SU-DHL-6 (cell line): ENCODE results near the gene MPZL2.

Experiments
- H2AFZ ChIP-seq: fragments of 200-600 bp; sonication (generic); 2 replicates; pipeline ENCODE4 v1.6.1; 2014; ENCODE audit warnings: low read depth, mild to moderate bottlenecking, moderate library complexity, mixed read lengths, antibody characterized with exemption, low read length; ENCODE audit not compliant: severe bottlenecking
- H3F3A ChIP-seq: fragments of 200-600 bp; shearing (Covaris generic); 2 replicates; pipeline ENCODE4 v1.6.0; 2016; ENCODE audit warnings: antibody characterized with exemption, mild to moderate bottlenecking; ENCODE audit not compliant: insufficient read depth
- H3K27ac ChIP-seq: fragments of 200-600 bp; sonication (generic); 2 replicates; pipeline ENCODE4 v1.5.1; 2016; ENCODE audit warnings: low read depth, mild to moderate bottlenecking, low read length, moderate library complexity, mixed read lengths
- H3K27me3 ChIP-seq: fragments of 200-600 bp; sonication (generic), shearing (Covaris generic); 2 replicates; pipeline ENCODE4 v1.6.0; 2014; ENCODE audit warnings: mild to moderate bottlenecking, low read length
- H3K36me3 ChIP-seq: fragments of 200-600 bp; sonication (generic); 2 replicates; pipeline ENCODE4 v1.6.1; 2014; ENCODE audit warnings: mild to moderate bottlenecking, low read length, mixed read lengths
- H3K4me2 ChIP-seq: fragments of 300-600, 200-600 bp; shearing (Covaris generic), sonication (generic); 2 replicates; pipeline ENCODE4 v1.6.0; 2014; ENCODE audit warnings: low read length, low read depth, mild to moderate bottlenecking; ENCODE audit not compliant: poor library complexity, severe bottlenecking
- H3K4me3 ChIP-seq: fragments of 200-600 bp; sonication (generic); 2 replicates; pipeline ENCODE4 v1.5.1; 2014; ENCODE audit warnings: antibody characterized with exemption, low read length, mild to moderate bottlenecking, mixed read lengths; ENCODE audit not compliant: insufficient read depth, poor library complexity, severe bottlenecking
- H3K79me2 ChIP-seq: fragments of 200-600 bp; sonication (generic); 2 replicates; pipeline ENCODE4 v1.6.1; 2014; ENCODE audit warnings: mild to moderate bottlenecking, low read length, moderate library complexity; ENCODE audit not compliant: insufficient read depth
- H3K9ac ChIP-seq: fragments of 200-600 bp; sonication (generic); 2 replicates; pipeline ENCODE4 v1.7.0; 2014; ENCODE audit warnings: mild to moderate bottlenecking, low read length
- H3K9me2 ChIP-seq: fragments of 200-600 bp; sonication (generic); replicated peaks from 2 replicates; pipeline ENCODE4 v1.6.1; 2014; ENCODE audit warnings: low read length; ENCODE audit not compliant: insufficient read depth
- H3K9me3 ChIP-seq: fragments of 200-600 bp; sonication (generic); 2 replicates; pipeline ENCODE4 v1.6.1; 2014; ENCODE audit warnings: low read length, mixed read lengths; ENCODE audit not compliant: insufficient read depth
- H4K20me1 ChIP-seq: fragments of 200-600 bp; sonication (generic); 2 replicates; pipeline ENCODE4 v1.6.1; 2014; ENCODE audit warnings: low read depth, mild to moderate bottlenecking, antibody characterized with exemption, low read length, moderate library complexity, mixed read lengths
- CTCF ChIP-seq: fragments of 200-600 bp; sonication (generic); IDR thresholded peaks from one replicate; pipeline ENCODE4 v1.5.1; 2017; ENCODE audit warnings: antibody characterized with exemption, mild to moderate bottlenecking, low read length, moderate library complexity; ENCODE audit not compliant: insufficient read depth, poor library complexity, severe bottlenecking
- EZH2phosphoT487 ChIP-seq: fragments of 200-600 bp; sonication (generic), shearing (Covaris generic); conservative IDR thresholded peaks from 2 replicates; pipeline ENCODE4 v1.6.1; 2018; ENCODE audit warnings: mild to moderate bottlenecking, antibody characterized with exemption, low read length, moderate library complexity, mixed read lengths

MPZL2 gene

DNA sequence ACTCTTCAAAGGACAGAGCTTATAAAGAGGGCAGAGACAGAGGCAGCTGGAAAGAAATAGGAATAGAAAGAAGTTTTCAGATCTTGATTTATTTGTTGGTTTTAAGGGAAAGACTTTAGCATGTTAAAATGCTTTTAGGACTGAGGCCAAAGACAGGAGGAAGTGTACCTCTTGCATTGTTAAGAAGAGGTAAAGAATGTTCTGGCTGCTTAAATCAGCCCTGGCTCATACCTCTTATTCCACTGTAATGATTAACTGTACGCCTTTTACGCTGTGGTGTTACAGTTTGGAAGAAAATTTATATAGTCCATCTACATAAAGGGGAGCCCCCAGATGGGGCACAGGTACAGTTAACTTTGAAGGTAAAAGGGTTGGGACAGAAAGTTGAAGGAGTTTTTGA, 10.1 kb upstream of the MPZL2 start:
- no peak overlapping the region for H3K27ac ChIP-seq
- H3K9ac ChIP-seq = no peak overlapping the region
- H3K9me3 ChIP-seq = no peaks in the 10 kb centered on the region
- no peaks in the 10 kb centered on the region for H3K36me3 ChIP-seq
- no peaks in the 10 kb centered on the region for H3K9me2 ChIP-seq
- no peaks in the 10 kb centered on the region for H3K27me3 ChIP-seq
- no peaks in the 10 kb centered on the region for H3F3A ChIP-seq
- H3K4me2 ChIP-seq = no peak overlapping the region
- H3K4me3 ChIP-seq = no peak overlapping the region
- H3K79me2 ChIP-seq = no peaks in the 10 kb centered on the region
- no peak overlapping the region for H2AFZ ChIP-seq
- no peaks in the 10 kb centered on the region for H4K20me1 ChIP-seq
- no peak for TF ChIP-seq CTCF
- TF ChIP-seq EZH2phosphoT487 = no peak

DNA sequence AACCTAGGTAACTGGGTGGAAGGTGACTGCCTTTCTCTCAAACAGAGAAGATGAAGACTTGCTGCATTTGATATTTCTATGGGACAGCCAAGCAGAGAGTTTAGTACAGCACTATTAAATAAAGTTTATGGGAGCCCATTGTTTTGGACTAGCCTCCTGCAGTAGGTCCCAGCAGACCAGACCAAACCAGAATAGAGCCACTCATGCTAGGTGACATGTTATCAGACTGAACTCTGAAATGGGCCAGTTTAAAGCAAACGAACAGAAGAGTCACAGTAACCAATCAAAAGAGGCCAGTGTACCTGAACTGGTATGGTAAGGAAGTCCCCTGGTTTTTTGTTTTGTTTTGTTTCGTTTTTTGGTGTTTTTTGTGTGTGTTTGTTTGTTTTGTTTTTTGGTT, 7.9 kb upstream of the MPZL2 start:
- H4K20me1 ChIP-seq = no peaks in the 10 kb centered on the region
- H3K9ac ChIP-seq = no peak overlapping the region
- H3K4me3 ChIP-seq = no peak overlapping the region
- H3K9me3 ChIP-seq = no peaks in the 10 kb centered on the region
- H3K4me2 ChIP-seq = no peak overlapping the region
- H3K27me3 ChIP-seq = no peaks in the 10 kb centered on the region
- H3K27ac ChIP-seq = no peak overlapping the region
- H3K36me3 ChIP-seq = no peaks in the 10 kb centered on the region
- no peak overlapping the region for H2AFZ ChIP-seq
- TF ChIP-seq CTCF (no peak), EZH2phosphoT487 (no peak)
- H3F3A ChIP-seq = no peaks in the 10 kb centered on the region
- H3K9me2 ChIP-seq = no peaks in the 10 kb centered on the region
- no peaks in the 10 kb centered on the region for H3K79me2 ChIP-seq

DNA sequence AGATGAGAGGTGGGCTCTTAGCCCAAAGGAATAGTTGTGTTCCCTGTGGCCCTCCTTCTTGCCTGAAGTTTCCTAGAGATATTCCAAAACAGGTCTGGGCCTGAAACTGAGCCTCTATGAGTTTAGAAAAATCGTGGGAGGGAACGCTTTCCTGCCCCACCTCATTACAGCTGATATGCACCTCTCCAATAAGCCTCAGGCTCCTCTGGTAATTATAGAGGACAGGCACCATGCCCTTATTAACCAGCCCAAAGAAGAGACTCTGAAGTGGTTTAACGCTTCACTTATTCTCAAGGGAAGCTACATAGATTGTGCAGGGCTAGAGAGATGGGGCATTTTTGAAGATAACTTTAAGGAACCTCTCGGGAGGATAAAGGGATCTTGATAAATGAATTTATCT, 3.4 kb upstream of the MPZL2 start:
- Histone ChIP-seq H3K9me2 (no peaks in the 10 kb centered on the region), H3K9me3 (no peaks in the 10 kb centered on the region), H3K9ac (no peak overlapping the region), H3K27ac (no peak overlapping the region), H3K79me2 (no peaks in the 10 kb centered on the region), H3K4me3 (no peak overlapping the region), H3F3A (no peaks in the 10 kb centered on the region), H3K27me3 (no peaks in the 10 kb centered on the region), H3K4me2 (no peak overlapping the region), H3K36me3 (no peaks in the 10 kb centered on the region), H4K20me1 (no peaks in the 10 kb centered on the region), H2AFZ (no peak overlapping the region)
- no peak for TF ChIP-seq EZH2phosphoT487
- TF ChIP-seq CTCF = no peak

GRCh38 chr11:118265954-118266353, 1.9 kb upstream of the MPZL2 start:
- TF ChIP-seq CTCF (no peak), EZH2phosphoT487 (no peak)
- Histone ChIP-seq H3K4me3 (no peak overlapping the region), H4K20me1 (no peaks in the 10 kb centered on the region), H3K36me3 (no peaks in the 10 kb centered on the region), H3K9me2 (no peaks in the 10 kb centered on the region), H3K79me2 (no peaks in the 10 kb centered on the region), H3F3A (no peaks in the 10 kb centered on the region), H3K9me3 (no peaks in the 10 kb centered on the region), H3K9ac (no peak overlapping the region), H3K27me3 (no peaks in the 10 kb centered on the region), H3K4me2 (no peak overlapping the region), H2AFZ (no peak overlapping the region), H3K27ac (no peak overlapping the region)
